IMR-90 (cell line): ENCODE measurements around the gene ACOT7. TPM values are rescaled to one million over a fixed set of nuclear protein-coding genes. Genes with fewer than 3 reads are reported as not detected.

Experiments
- ATAC-seq: fragments of 200-7000 bp; cut with Tn5 transposase; 2 replicates; pipeline ENCODE4 v1.9.1; 2020; ENCODE audit warnings: low read depth, mild to moderate bottlenecking, moderate library complexity
- BruUV-seq: library from RNA; stranded (reverse); fragments of 400-500 nt; replicated peaks from 2 replicates; lab custom pipeline; 2021; lab: Mats Ljungman, UMichigan
- CTCF ChIA-PET: fragments of 300-600 bp; formaldehyde crosslinking; extraction: SDS; loops from one replicate; lab custom pipeline; 2021; ENCODE audit warnings: antibody characterized with exemption; lab: Yijun Ruan, JAX
- POLR2A ChIA-PET: fragments of 300-600 bp; sonication (Branson Sonifier 250); formaldehyde crosslinking; loops from one replicate; lab custom pipeline; 2022; ENCODE audit warnings: antibody characterized with exemption; ENCODE audit not compliant: unreplicated experiment; lab: Charles Lee
- DNase-seq: peaks from one replicate; pipeline ENCODE4 v3.0.0; 2013
- H2AFZ ChIP-seq: replicated peaks from 2 replicates; pipeline ENCODE3; 2013; ENCODE audit warnings: low read length, mild to moderate bottlenecking; ENCODE audit not compliant: poor library complexity
- H2AK5ac ChIP-seq: 2 replicates; pipeline ENCODE4 v1.6.1; 2013; ENCODE audit warnings: low read depth, low read length, inconsistent platforms
- H2AK9ac ChIP-seq: replicated peaks from 2 replicates; pipeline ENCODE3; 2013; ENCODE audit warnings: mild to moderate bottlenecking, low read depth, low read length, moderate library complexity; ENCODE audit not compliant: poor library complexity
- H2BK120ac ChIP-seq: 2 replicates; pipeline ENCODE4 v1.6.1; 2013; ENCODE audit warnings: low read depth, low read length, inconsistent platforms
- H2BK15ac ChIP-seq: 3 replicates; pipeline ENCODE4 v1.6.1; 2013; ENCODE audit warnings: low read depth, low read length, inconsistent platforms
- H2BK20ac ChIP-seq: 2 replicates; pipeline ENCODE4 v1.6.1; 2013; ENCODE audit warnings: low read depth, mild to moderate bottlenecking, inconsistent platforms, low read length, moderate library complexity
- H2BK5ac ChIP-seq: 2 replicates; pipeline ENCODE4 v1.6.1; 2013; ENCODE audit warnings: mild to moderate bottlenecking, low read depth, low read length, inconsistent platforms; ENCODE audit not compliant: poor library complexity, severe bottlenecking
- H3K14ac ChIP-seq: replicated peaks from 2 replicates; pipeline ENCODE4 v1.6.1; 2013; ENCODE audit warnings: low read depth, low read length, inconsistent platforms
- H3K18ac ChIP-seq: 2 replicates; pipeline ENCODE4 v1.6.1; 2013; ENCODE audit warnings: low read depth, low read length, control low read depth
- H3K23ac ChIP-seq: 2 replicates; pipeline ENCODE4 v1.6.1; 2013; ENCODE audit warnings: low read depth, low read length, inconsistent platforms
- H3K27ac ChIP-seq: 2 replicates; pipeline ENCODE4 v1.5.1; 2013; ENCODE audit warnings: mild to moderate bottlenecking, control low read depth, low read length; ENCODE audit not compliant: insufficient read depth
- H3K27me3 ChIP-seq: 2 replicates; pipeline ENCODE4 v1.6.1; 2013; ENCODE audit warnings: low read length; ENCODE audit not compliant: control insufficient read depth, insufficient read depth
- H3K36me3 ChIP-seq: 2 replicates; pipeline ENCODE4 v1.6.1; 2013; ENCODE audit warnings: low read length, mixed read lengths; ENCODE audit not compliant: control insufficient read depth, insufficient read depth
- H3K4ac ChIP-seq: 2 replicates; pipeline ENCODE4 v1.6.1; 2013; ENCODE audit warnings: low read depth, low read length, inconsistent platforms
- H3K4me1 ChIP-seq: 2 replicates; pipeline ENCODE4 v1.6.1; 2013; ENCODE audit warnings: low read length, mixed read lengths; ENCODE audit not compliant: control insufficient read depth, insufficient read depth
- H3K4me2 ChIP-seq: 2 replicates; pipeline ENCODE4 v1.6.1; 2013; ENCODE audit warnings: low read depth, mild to moderate bottlenecking, control low read depth, low read length, moderate library complexity
- H3K4me3 ChIP-seq: 2 replicates; pipeline ENCODE4 v1.5.1; 2013; ENCODE audit warnings: low read depth, mild to moderate bottlenecking, control low read depth, low read length, moderate library complexity; ENCODE audit not compliant: insufficient read depth
- H3K56ac ChIP-seq: 2 replicates; pipeline ENCODE4 v1.6.1; 2013; ENCODE audit warnings: low read length, inconsistent platforms; ENCODE audit not compliant: insufficient read depth; ENCODE audit errors: extremely low read depth
- H3K79me1 ChIP-seq, 2 experiments: 2 replicates each; pipeline ENCODE4 v1.6.1; 2013; ENCODE audit warnings: low read length in 2 of 2, inconsistent platforms in 1 of 2, low read depth in 1 of 2
- H3K9ac ChIP-seq: 2 replicates; pipeline ENCODE4 v1.6.1; 2013; ENCODE audit warnings: low read depth, low read length, control low read depth
- H3K9me1 ChIP-seq: 2 replicates; pipeline ENCODE4 v1.6.1; 2013; ENCODE audit warnings: low read length, inconsistent platforms; ENCODE audit not compliant: insufficient read depth
- H3K9me3 ChIP-seq: 2 replicates; pipeline ENCODE4 v1.6.1; 2013; ENCODE audit warnings: low read length; ENCODE audit not compliant: control insufficient read depth, insufficient read depth
- H4K20me1 ChIP-seq: 2 replicates; pipeline ENCODE4 v1.6.1; 2013; ENCODE audit warnings: low read length, inconsistent platforms; ENCODE audit not compliant: insufficient read depth
- H4K5ac ChIP-seq: 2 replicates; pipeline ENCODE4 v1.6.1; 2013; ENCODE audit warnings: mild to moderate bottlenecking, low read depth, low read length, control low read depth
- H4K8ac ChIP-seq, 2 experiments: 2 replicates each; pipeline ENCODE4 v1.6.1; 2013; ENCODE audit warnings: low read depth in 2 of 2, low read length in 2 of 2, control low read depth in 1 of 2, inconsistent platforms in 1 of 2
- H4K91ac ChIP-seq: 2 replicates; pipeline ENCODE4 v1.6.1; 2013; ENCODE audit warnings: low read depth, low read length, inconsistent platforms; ENCODE audit not compliant: insufficient read depth
- CEBPB ChIP-seq: IDR thresholded peaks from 2 replicates; pipeline ENCODE4 v1.6.1; 2012; ENCODE audit warnings: low read depth, low read length, improper control_type of control experiment
- CHD1 ChIP-seq: IDR thresholded peaks from 2 replicates; pipeline ENCODE4 v1.6.1; 2012; ENCODE audit warnings: low read depth, low read length, improper control_type of control experiment
- POLR2A ChIP-seq: IDR thresholded peaks from 2 replicates; pipeline ENCODE4 v1.6.1; 2012; ENCODE audit warnings: mild to moderate bottlenecking, low read depth, low read length
- WGBS, 2 experiments: methylation state at CpG; one replicate each; pipeline versions ENCODE4 v1.1.5 to v1.1.7; 2013; ENCODE audit warnings: missing lambda C conversion rate in 2 of 2; ENCODE audit not compliant: insufficient read length in 1 of 2; ENCODE audit errors: extremely low coverage in 2 of 2; 5-methylcytosine and 5-hydroxymethylcytosine counted together
- dilution Hi-C: fragments of 300-500 bp; cut with HindIII; formaldehyde crosslinking; loops from one replicate; pipeline ENCODE4 v1.14.3; 2018; ENCODE audit warnings: low sequenced_read_pairs; ENCODE audit not compliant: unreplicated experiment
- in situ Hi-C: fragments of 300-500 bp; cut with MboI; formaldehyde crosslinking; loops from 3 replicates; pipeline ENCODE4 v1.14.3; 2019; ENCODE audit warnings: low sequenced_read_pairs, inconsistent platforms, mixed read lengths
- intact Hi-C: fragments of 100-400 bp; cut with micrococcal nuclease; formaldehyde crosslinking; loops from 2 replicates; pipeline ENCODE4 v1.10.0; 2022
- polyA plus RNA-seq, 3 experiments: library from polyadenylated mRNA; depleted of rRNA; stranded (reverse); fragments of >200 nt; gene quantifications; 2 replicates each; pipeline ENCODE4 v1.2.3, GENCODE V29; 2012; ENCODE audit warnings: low replicate concordance in 1 of 3
- total RNA-seq: library from RNA; depleted of rRNA; stranded (reverse); fragments of >200 nt; gene quantifications from 2 replicates; pipeline ENCODE4 v1.2.3, GENCODE V29; 2012
- TF ChIP-seq, protein P1 (sequence below): conservative IDR thresholded peaks from 2 replicates; pipeline ENCODE4 v1.5.1; 2012; ENCODE audit warnings: mild to moderate bottlenecking, low read depth, low read length, improper control_type of control experiment

The ACOT7 gene
- total and polyA plus RNA-seq, 2 of the 4 experiments (the other 2 are of a cell fraction) = 51.6 to 242 TPM

DNA sequence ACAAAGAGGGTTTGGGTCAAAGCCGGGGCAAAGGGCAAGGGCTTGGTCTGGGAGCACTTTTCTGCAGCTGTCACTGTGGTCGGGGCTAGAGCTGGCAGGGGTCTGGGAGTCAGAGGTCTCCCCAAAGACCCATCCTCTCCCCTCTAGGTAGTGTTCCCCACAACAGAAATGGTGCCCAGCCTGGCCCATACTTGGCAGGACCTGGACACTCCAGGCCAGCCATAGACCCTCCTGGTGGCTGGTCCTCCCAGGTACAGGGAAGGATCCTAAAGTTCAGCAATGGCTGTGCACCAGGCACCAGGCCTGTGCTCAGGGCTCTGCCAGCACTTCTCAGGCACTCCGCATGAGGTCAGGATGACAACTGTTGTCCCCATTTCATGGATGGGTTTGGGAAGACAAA, 42.0 kb upstream of the ACOT7 start:
- H3K9me3 ChIP-seq = no peaks in the 10 kb centered on the region
- no CpG with 5 or more reads among the region's 3 CpGs for WGBS, 2 experiments
- no peak overlapping the region for H2BK20ac ChIP-seq
- ChIA-PET POLR2A (no interaction called here), CTCF (no interaction called here)
- H3K14ac ChIP-seq = no peak overlapping the region
- H3K36me3 ChIP-seq = no peaks in the 10 kb centered on the region
- H3K23ac ChIP-seq = no peak overlapping the region
- no TSS peak for BruUV-seq
- no peak overlapping the region for H2BK15ac ChIP-seq
- dilution Hi-C loops (no loop called here), in situ Hi-C loops (no loop called here), intact Hi-C loops (loop anchor here (5.0 kb wide), 2 partner anchors 73 to 88 kb away; no protein-coding TSS in a partner anchor)
- DNase-seq (no peak), ATAC-seq (no peak)
- peaks cover 41% of the 10 kb centered on the region for H3K27me3 ChIP-seq
- no peak overlapping the region for H3K56ac ChIP-seq
- peaks cover under 1% of the 10 kb centered on the region; the same call in 1 of the 2 replicates for H3K4me1 ChIP-seq
- H3K4me2 ChIP-seq = no peak overlapping the region
- H2AFZ ChIP-seq = no peak overlapping the region
- TF ChIP-seq CHD1 (no peak), POLR2A (no peak), CEBPB (no peak)
- TF ChIP-seq, protein P1, sequence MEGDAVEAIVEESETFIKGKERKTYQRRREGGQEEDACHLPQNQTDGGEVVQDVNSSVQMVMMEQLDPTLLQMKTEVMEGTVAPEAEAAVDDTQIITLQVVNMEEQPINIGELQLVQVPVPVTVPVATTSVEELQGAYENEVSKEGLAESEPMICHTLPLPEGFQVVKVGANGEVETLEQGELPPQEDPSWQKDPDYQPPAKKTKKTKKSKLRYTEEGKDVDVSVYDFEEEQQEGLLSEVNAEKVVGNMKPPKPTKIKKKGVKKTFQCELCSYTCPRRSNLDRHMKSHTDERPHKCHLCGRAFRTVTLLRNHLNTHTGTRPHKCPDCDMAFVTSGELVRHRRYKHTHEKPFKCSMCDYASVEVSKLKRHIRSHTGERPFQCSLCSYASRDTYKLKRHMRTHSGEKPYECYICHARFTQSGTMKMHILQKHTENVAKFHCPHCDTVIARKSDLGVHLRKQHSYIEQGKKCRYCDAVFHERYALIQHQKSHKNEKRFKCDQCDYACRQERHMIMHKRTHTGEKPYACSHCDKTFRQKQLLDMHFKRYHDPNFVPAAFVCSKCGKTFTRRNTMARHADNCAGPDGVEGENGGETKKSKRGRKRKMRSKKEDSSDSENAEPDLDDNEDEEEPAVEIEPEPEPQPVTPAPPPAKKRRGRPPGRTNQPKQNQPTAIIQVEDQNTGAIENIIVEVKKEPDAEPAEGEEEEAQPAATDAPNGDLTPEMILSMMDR = no peak
- H2AK5ac ChIP-seq = no peak overlapping the region
- no peak overlapping the region for H4K8ac ChIP-seq
- H3K4me3 ChIP-seq = no peak overlapping the region
- H4K20me1 ChIP-seq = no peaks in the 10 kb centered on the region; the same call in 1 of the 2 replicates
- no peak overlapping the region for H3K4ac ChIP-seq
- no peak overlapping the region for H4K91ac ChIP-seq
- H3K18ac ChIP-seq = no peak overlapping the region
- no peak overlapping the region for H2BK120ac ChIP-seq
- no peak overlapping the region for H4K5ac ChIP-seq
- no peak overlapping the region for H2BK5ac ChIP-seq
- no peaks in the 10 kb centered on the region for H3K9me1 ChIP-seq
- no peaks in the 10 kb centered on the region for H3K79me1 ChIP-seq
- no peak overlapping the region for H3K9ac ChIP-seq
- no peak overlapping the region for H2AK9ac ChIP-seq
- H3K27ac ChIP-seq = no peak overlapping the region
